ENCODE measurements around the gene OPCML.

- TF ChIP-seq RAD21 (IDR thresholded peaks at IDR 0.05): no peak
- TF ChIP-seq CTCF (IDR thresholded peaks at IDR 0.05; ENCODE audit: low read depth, low read length, missing input control): no peak
- TF ChIP-seq FOXA1 (IDR thresholded peaks at IDR 0.05): no peak
- TF ChIP-seq REST (IDR thresholded peaks at IDR 0.05): no peak
Measured at GRCh38 chr11:132528181-132528580, 1004.1 kb downstream of the OPCML start.
